Activated CD8-positive, alpha-beta memory T cell treated with anti-CD3 and anti-CD28 coated beads for 4 hours (primary cell): Measurements from ENCODE around the gene SLC25A25.
"Not testable (repeated sequence)": the region's sequence is repeated elsewhere in the genome, so short reads cannot be mapped to it uniquely, and the experiment has no call there.

Experiments used
- DNase-seq, 2 donors: peaks; one replicate each; pipeline ENCODE4 v3.0.0-alpha.2; 2020; ENCODE audit warnings: low read depth in 2 of 2

SLC25A25 gene

DNA sequence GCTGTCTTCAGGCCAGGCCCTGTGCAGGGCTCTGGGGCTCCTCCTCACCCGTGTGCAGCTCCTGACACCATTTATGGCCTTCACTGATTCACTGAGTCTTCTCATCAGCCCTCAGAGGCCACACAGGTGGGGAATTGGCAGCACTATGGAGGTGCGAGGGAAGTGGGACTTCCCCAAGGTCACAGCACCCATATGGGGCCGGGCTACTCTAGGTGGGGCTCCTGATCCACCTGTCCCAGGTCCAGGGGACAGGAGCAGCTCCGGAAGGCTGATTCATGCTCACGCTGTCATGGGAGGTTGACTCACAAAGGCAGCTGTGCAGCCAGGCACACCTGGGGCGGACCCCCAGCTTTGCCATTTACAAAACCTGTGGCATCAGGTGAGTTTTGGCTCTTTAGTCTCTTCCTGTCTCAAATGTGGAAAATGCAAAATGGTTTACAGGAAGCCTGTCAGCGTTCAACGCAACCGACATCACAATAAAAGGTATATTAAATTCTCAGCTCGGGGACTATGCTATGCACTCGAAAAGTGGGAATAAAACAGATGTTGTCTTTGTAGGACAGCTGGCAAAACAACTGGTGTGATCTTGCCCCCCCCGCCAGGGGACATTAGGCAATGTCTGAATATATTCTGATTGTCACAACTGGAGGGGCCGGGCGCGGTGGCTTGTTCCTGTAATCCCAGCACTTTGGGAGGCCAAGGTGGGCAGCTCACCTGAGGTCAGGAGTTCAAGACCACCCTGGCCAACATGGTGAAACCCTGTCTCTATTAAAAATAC lies 15.9 kb upstream of the SLC25A25 start:
- no peak for DNase-seq

DNA sequence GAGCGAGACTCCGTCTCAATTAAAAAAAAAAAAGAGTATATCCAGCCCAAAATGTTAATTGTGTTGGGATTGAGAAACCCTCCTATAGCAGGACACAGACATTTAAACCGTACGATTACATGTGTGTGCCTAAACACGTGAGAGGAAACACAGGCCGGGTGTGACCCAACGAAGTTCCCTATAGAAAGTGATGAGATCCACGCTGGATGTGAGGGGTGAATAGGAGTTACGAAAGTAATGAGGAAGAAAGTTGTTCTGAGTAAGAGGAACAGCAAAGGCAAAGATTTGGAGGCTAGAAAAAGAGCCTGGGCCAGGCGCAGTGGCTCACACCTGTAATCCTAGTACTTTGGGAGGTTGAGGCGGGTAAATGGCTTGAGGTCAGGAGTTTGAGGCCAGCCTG lies 14.5 kb upstream of the SLC25A25 start:
- no peak for DNase-seq

DNA sequence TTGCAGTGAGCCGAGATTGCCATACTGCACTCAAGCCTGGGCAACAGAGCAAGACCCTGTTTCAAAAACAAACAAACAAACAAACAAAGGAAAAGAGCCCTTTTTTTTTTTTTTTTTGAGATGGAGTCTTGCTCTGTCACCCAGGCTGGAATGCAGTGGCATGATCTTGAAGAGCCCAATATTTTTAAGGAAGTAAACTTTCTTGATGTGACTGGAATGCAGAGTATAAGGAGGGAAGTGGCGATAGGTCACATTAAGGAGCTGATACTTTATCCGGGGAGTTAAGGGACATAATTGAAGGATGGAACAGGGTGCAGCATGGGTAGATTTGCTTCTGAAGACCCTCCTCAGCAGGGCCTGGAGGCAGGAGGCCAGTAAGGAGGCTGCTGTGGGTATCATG lies 13.9 kb upstream of the SLC25A25 start:
- DNase-seq, result no peak

DNA sequence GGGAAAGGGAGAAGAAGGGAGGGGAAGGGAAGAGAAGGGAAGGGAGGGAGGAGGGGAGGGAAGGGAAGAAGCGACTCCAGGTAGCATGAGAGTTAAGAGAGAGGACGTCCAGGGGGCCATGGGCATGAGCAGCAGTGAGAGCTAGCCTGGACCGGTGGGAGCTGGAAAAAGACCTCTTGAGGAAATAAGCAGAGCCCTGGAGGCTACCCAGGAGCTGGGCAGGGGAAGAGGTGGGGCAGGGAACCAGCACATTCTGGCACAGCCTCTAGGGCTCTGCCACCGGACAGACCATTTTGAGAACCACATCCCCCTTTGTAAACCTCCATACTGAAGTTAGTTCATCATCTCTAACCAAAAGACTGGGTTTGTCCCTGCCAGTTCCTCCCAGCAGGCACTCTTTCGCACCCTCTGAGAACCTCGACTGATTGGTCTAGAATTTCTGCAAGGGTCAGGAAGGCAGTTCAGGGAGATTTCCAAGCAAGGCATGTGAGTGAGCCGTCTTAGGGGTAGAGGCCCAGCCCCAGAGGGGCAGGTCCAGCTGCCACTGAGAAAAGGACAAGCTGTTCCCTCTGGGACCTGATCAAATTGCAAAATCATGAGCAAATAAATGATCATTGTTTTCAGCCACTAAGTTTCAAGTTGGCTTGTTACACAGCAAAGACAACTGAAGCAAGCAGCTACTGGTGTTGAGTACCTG lies 12.5 kb upstream of the SLC25A25 start:
- DNase-seq, result no peak

DNA sequence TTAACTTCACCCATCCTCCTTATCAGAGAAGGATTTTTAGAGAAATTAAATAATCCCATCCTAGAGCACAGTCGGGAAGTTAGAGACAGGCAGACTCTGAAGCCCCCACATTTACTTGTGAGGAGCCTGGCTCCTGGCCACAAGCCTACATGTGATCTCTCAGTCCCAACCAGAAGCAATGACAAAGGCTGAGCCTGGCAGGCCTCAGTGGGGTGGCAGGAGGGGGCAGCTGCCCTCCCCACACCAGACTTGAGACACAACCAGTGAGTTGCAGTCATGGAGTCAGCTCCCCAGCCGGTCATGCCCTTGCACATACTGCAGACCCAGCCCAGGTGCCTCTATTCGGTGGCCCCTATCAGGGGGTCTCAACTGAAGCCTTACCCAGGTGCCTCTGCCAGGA lies 11.9 kb upstream of the SLC25A25 start:
- DNase-seq, result no peak

DNA sequence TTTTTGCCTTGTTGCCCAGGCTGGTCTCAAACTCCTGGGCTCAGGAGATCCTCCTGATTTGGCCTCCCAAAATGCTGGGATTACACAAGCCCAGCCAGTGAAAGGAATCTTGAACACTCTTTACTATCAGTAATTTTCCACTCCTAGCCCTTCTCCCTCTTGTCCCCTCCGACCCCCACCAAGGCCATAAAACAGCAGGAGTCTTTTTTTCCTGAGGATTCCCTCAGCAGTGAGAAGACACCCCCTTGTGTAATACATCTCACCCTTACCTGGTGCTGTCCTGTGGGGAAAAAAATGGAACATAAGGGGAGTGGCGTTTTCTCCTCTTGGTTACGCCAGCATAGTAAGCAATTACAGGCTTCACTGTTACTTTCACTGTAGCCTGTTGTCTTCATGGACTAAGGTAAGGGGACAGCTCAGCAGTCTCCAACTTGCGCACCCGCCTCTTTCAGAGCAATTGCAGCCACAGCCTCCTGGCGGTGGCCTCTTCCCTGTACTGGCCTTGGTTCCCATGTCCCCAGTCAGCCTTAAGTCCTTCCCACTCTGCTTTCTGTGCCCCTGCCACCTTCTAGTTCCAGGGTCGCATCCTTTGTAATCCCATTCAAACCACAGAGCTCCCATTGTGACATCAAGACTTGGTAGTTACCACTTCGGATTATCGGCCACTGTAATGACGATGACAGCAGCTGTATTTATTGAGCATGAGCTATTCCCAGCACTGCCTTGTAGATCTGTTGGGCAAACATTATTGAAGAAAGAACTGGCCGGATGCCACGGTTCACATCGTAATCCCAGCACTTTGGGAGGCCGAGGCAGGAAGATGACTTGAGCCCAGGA lies 10.9 kb upstream of the SLC25A25 start:
- no peak for DNase-seq

DNA sequence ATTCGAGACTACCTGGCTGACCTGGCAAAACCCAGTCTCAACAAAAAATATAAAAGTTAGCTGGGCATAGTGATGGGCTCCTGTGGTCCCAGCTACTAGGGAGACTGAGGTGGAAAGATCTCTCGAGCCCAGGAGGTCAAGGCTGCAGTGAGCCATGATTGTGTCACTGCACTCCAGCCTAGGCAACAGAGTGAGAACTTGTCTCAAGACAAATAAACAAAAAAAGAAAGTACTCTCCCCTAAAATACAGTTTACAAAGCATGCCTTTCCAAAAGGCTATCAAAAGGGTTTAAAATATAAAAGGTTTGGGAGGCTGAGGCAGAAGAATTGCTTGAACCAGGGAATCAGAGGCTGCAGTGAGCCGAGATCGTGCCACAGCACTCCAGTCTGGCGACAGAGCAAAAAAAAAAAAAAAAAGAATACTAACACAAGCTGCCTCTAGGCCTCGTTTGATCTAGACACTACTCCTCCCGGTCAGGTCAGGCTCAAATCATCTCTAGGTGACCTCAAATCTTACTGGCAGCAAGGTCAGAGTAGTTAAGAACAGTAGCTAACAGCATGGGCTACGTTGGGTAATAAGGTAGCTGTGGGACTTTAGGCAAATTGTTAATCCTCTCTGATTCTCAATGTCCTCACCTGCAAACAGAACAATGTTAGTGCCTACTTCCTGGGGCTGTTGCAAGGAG lies 10.2 kb upstream of the SLC25A25 start:
- no peak for DNase-seq

DNA sequence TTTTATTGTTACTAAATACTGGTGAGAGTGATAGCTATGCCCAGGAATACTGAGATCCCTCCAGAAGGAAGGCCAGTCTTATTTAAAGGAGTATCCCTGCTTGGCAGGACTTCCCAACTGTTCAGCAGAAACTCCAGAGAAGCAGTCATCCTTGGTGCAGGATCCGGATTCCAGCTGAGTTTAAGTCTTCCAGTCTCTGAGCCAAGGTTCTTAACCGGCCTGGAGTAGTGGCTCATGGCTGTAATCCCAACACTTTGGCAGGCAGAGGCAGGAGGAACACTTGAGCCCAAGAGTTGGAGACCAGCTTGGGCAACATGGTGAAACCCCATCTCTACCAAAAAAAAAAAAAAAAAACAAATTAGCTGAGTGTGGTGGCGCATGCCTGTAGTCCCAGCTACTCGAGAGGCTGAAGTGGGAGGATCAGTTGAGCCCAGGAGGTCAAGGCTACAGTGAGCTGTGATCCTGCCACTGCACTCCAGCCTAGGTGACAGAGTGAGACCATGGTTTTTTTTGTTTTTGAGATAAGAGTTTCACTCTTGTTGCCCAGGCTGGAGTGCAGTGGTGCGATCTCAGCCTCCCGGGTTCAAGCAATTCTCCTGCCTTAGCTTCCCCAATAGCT lies 8.6 kb upstream of the SLC25A25 start:
- DNase-seq, result no peak

DNA sequence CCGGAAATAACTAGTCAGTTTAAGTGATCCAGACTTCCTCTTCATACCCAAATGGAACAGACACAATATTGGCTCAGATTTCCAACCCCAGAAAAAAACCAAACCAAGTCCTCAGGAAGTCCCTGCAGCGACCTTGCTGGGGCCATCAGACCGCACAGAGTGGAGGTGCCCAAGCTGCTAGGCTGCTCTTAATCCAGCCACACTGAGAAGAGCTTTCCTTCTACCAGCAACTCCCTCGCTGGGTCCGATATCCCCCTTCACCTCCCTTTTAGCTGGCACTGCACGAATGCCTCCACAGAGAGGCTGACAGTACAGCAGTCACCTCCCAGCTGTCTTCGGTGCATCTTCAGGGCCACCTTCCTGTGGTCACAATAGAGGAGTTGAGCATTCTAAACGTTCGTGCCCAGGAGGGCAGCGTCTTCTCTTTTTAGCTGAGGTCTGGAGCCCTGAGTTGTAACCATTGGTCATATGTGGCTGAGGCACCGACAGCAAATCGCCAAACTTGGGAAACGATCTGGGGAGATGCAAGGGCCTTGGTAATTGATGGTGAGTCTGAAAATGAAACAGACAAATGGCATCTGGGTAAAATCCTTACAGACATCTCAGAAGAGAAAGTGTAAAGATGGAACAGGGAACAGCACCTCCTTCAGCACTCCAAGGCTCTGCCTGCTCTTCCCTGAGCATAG lies 6.6 kb upstream of the SLC25A25 start:
- DNase-seq, result no peak

DNA sequence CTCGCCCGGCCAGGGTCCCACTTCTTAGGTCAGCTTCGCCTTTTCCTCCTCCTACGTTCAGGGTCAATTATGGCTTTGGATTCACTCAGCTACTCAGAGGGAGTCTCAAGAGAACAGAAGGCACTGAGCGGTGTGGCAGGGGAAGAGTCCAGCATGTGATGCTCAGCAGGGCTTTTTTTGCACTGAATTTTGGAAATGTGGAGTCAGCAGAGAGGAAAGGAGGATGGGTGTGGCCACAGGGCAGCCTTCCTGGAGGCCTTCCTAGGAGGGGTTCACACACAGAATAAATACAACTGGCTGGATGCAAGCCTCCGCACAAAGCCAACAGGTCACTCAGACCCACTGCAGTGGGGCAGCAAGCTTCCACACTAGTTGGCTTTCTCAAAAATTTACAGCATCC lies 5.8 kb upstream of the SLC25A25 start:
- DNase-seq, result no peak

DNA sequence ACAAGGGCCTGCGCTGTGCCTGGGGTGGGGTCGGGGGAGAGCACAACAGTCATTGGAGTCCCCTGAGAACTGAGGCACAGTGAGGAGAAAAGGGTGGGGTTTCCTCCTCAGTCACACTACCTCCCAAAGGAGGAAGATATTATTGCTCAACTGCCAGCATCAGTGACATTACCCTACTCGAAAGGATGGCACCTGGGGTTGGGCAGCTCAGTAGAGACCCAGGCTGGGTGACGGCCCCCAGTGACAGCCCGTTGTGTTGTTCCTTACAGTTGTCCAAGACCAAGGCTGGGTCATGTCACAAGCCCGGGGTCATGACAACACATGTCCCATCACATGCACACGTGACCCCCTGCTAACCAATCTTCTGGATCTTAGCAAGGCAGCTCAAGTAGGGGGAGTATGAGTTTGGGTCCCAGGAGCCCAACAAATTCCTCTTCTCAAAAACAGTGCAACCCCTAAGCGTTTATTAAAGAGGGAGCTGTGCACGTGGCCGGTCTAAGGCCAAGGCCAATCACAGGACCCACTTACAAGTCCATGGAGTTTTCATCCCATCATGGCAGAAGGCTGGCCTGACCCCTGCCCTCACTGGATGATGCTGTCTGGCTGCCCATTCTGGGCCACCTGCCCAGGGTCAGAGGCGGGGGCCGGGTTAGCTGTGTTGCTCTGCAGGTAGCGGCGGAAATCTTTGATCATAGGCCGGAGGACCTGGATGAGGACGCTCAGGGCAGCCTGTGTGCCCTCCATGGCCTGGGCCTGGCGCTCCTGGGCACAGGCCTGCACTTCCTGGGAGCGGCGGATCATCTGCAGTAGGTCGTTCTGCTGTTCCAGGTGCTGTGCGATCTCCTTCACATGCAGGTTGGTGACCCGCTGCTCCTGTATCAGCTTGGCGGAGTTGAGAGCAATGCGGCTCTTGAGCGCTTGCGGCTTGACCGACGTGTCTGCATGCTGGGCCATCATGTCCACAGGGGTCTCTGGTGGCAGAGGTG lies 4.9 kb upstream of the SLC25A25 start:
- DNase-seq, result no peak

DNA sequence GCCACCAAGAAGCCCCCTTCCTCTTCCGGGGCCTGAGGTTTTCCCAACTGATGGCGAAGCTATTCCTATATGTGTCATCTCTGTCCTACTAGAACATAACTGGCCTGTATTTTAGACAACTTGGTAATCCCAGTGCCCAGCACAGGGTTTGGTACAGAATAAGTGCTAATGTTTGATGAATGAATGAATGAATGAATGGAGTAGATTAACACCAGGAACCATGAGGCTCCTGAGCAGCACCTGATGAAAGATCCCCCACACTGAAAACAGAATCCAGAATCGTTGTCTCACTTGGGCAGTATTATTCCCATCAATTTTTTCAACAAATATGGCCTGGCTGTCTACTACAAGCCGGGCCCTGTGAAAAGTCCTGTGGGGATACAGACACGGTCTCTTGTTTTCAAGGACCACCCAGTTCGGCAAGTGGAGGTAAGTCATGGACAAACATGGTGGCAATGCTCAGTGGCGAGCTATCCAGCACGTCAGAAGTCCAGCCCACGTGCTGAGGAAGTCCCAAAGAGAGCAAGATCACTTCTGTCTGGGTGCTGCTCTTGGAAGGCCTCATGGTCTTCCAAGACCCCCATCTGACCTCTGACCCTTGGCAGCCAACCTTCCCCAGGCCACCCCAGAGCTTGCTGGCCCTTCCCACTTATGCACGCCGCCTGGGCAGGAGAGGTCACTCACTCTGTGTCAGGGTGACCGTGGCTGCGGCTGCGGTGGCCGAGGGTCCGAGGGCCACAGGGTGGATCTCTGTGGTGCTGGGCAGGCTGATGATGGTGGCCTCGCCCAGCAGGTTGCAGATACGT lies 1.9 kb upstream of the SLC25A25 start:
- no peak for DNase-seq

DNA sequence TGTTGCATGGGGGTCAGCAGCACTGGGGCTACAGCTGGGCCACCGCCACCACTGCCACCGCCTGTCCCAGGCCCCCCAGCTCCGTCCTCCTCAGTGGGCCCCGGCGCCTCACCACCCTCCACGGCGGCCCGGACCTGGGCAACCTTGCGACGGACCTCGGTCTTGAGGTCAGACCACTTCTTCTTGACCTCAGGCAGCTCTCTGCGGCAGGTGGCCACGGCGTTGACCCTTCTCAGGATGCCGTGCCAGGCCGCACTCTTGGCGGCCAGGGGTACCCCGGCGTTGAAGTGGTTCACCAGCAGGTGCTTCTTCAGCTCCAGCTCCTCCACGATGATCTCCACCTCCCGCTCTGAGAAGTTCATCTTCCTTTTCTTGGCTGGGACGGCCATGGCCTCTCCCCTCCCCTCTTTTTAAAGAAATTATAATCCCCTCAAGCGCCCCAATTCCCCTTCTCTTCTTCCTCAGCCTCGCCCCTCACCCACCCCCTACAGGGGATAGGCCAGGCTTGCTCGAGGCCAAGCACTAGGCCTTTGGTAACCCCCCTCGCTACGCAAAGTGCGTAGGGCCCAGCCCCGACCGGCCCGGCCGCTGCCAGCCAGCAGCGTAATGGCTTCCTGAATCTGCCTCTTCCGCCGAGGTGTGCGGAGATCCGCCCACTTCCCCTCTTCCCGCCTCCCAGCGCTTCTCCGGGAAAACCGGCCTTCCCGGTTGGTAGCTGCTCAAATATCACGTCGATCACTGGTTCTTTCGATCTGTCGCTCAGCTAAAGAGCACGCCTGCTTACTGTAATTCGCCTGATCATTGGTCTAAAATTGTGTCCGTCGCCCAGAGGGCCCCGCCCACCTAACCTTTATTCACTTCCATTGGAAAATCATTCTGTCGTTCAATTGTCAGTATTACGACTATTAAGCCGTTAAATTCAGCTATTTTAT lies 1.1 kb upstream of the SLC25A25 start, which contains the start of gene NAIF1:
Gene NAIF1, minus strand, starts transcription at position 608 of the 932 bp plus-strand sequence. Its CDS starts 219 bp downstream, at position 389.
- DNase-seq, result peak; percentile 90 to 94

DNA sequence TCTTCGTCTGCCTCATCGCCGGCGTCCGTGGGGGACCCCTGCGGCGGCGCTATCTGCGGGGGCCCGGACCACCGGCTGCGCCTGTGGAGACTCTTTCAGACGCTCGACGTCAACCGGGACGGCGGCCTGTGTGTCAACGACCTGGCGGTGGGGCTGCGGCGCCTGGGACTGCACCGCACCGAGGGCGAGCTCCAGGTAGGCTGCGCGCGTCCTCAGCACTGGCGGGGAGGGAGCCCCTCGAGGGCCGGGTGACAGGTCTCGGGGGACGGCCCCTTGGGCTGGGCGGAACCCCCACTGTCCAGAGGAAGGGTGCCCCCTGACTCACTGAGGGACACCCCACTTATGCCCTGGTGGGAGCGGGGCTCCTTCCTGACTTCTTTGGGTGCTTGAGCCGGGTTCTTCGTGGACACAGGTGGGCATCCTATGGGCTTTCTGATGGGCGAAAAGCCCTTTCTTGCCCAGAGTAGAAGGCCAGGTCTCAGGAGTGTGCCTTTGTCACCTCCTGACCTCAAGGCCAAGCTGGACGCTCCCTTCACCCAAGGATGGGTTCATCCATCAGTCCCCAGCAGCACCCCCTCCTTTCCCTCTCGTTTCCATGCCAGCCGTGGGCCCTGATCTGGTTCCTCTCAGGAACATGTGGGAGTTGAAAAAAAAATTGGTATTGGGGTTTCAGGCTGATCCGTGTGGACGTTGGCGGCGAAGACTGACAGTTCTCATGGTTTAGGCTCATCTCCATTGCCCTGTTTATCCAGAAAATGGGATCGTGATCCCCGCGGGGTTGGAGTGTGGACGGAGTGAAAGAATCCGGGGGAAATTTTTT lies 564 bp downstream of the SLC25A25 start:
- no peak for DNase-seq

DNA sequence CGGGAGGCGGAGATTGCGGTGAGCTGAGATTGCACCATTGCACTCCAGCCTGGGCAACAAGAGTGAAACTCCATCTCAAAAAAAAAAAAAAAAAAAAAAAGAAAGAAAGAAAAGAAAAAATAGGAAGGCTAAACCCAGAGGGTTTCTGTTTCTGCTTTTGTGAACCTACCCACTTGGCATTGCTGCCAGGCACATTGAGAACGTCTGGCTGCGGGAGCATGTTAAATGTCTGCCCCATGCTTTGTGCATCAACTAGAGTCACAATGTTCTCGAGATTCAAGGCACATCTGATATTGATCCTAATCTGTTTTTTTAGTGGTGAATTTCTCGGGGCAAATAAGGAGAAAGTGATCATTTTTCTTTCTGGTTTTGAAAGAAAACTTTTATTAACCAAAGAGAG lies 2.8 kb downstream of the SLC25A25 start:
- no peak for DNase-seq

DNA sequence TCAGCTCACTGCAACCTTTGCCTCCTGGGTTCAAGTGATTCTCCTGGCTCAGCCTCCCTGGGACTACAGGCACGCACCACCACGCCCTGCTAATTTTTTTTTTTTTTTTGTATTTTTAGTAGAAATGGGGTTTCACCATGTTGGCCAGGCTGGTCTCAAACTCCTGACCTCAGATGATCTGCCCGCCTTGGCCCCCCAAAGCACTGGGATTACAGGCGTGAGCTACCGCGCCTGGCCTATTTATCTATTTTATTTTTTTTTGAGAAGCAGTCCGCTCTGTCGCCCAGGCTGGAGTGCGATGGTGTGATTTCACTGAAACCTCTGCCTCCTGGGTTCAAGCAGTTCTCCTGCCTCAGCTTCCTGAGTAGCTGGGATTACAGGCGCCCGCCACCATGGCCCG lies 3.4 kb downstream of the SLC25A25 start:
- DNase-seq, result not testable (repeated sequence)
